ENCODE data around the gene FGD5. TPM values are rescaled to one million over a fixed set of nuclear protein-coding genes. Genes with fewer than 3 reads are reported as not detected.

FGD5 gene
- total and polyA plus RNA-seq, 9 of the 15 experiments (the other 6 are each of a cell fraction or from before 2014, with no cell fraction given) = 0.18 TPM; not detected in 8

GRCh38 chr3:14836049-14836468 is 17.3 kb downstream of the FGD5 start (continued):
- TF ChIP-seq ZBTB5 (IDR thresholded peaks at IDR 0.05) (no peak), NCOR1 (IDR thresholded peaks at IDR 0.05) (peak; percentile 75), ZBTB17 (CRISPR knock-in tag; IDR thresholded peaks at IDR 0.05) (no peak), MAFK (IDR thresholded peaks at IDR 0.05; ENCODE audit: low read length) (no peak), SMAD2 (IDR thresholded peaks at IDR 0.05; ENCODE audit: low read depth, low read length) (no peak), ZNF766 (CRISPR knock-in tag; conservative IDR thresholded peaks at IDR 0.05) (no peak), CBX5 (IDR thresholded peaks at IDR 0.05; ENCODE audit: borderline replicate concordance, low read depth) (no peak), RFX5 (IDR thresholded peaks at IDR 0.05; ENCODE audit: low read depth, low read length) (no peak), TAL1 (IDR thresholded peaks at IDR 0.05) (peak; percentile 72), TAF9B (IDR thresholded peaks at IDR 0.05; ENCODE audit: partially characterized antibody) (no peak), KLF16 (IDR thresholded peaks at IDR 0.05) (no peak), ZNF592 (IDR thresholded peaks at IDR 0.05) (peak; percentile 58), ZNF354B (CRISPR knock-in tag; IDR thresholded peaks at IDR 0.05) (no peak), SLC30A9 (CRISPR knock-in tag; IDR thresholded peaks at IDR 0.05) (no peak), DACH1 (IDR thresholded peaks at IDR 0.05; ENCODE audit: partially characterized antibody) (no peak), ZNF77 (CRISPR knock-in tag; IDR thresholded peaks at IDR 0.05) (no peak), ZNF253 (CRISPR knock-in tag; conservative IDR thresholded peaks at IDR 0.05) (no peak), TAF7 (tag; IDR thresholded peaks at IDR 0.05) (no peak), DDX20 (tag; IDR thresholded peaks at IDR 0.05; ENCODE audit: low read depth) (no peak), PRMT5 (CRISPR knock-in tag; IDR thresholded peaks at IDR 0.05) (no peak), SMARCE1 (IDR thresholded peaks at IDR 0.05) (peak; percentile 38; the same call in 1 of the 2 replicates), SREBF1 (IDR thresholded peaks at IDR 0.05; ENCODE audit: borderline replicate concordance, low read depth, low read length) (no peak), HMG20A (CRISPR knock-in tag; conservative IDR thresholded peaks at IDR 0.05) (no peak), SOX6 (IDR thresholded peaks at IDR 0.05) (peak; percentile 69; the same call in 1 of the 2 replicates)
- TF ChIP-seq, protein P1, sequence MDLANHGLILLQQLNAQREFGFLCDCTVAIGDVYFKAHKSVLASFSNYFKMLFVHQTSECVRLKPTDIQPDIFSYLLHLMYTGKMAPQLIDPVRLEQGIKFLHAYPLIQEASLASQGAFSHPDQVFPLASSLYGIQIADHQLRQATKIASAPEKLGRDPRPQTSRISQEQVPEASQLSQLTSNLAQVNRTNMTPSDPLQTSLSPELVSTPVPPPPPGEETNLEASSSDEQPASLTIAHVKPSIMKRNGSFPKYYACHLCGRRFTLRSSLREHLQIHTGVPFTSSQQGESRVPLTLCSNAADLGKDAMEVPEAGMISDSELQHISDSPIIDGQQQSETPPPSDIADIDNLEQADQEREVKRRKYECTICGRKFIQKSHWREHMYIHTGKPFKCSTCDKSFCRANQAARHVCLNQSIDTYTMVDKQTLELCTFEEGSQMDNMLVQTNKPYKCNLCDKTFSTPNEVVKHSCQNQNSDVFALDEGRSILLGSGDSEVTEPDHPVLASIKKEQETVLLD (IDR thresholded peaks at IDR 0.05) = no peak

Measured in K562 (cell line).